H1 (cell line): ENCODE results near the gene RXRA. TPM values are rescaled to one million over a fixed set of nuclear protein-coding genes. Genes with fewer than 3 reads are reported as not detected.

ENCODE experiments used
- ASH2L ChIP-seq: fragments of 200-600, 300-600 bp; sonication (generic); IDR thresholded peaks from one replicate; pipeline ENCODE4 v1.7.1; 2017; ENCODE audit warnings: low read length
- CBX8 ChIP-seq: fragments of 300-800, 300-1000 bp; sonication (generic); IDR thresholded peaks from 2 replicates; pipeline ENCODE4 v1.7.1; 2016; ENCODE audit warnings: low read depth, low read length, borderline replicate concordance
- CHD7 ChIP-seq: fragments of 300-600 bp; sonication (generic); IDR thresholded peaks from 2 replicates; pipeline ENCODE4 v1.7.1; 2012; ENCODE audit warnings: low read length, moderate library complexity, mild to moderate bottlenecking, inconsistent platforms; ENCODE audit not compliant: insufficient replicate concordance
- JUN ChIP-seq: IDR thresholded peaks from 2 replicates; pipeline ENCODE4 v1.6.1; 2011; ENCODE audit warnings: low read depth, mild to moderate bottlenecking, improper control_type of control experiment, low read length
- SP4 ChIP-seq: IDR thresholded peaks from 2 replicates; pipeline ENCODE4 v1.6.1; 2012; ENCODE audit warnings: low read length, inconsistent platforms
- polyA plus RNA-seq, 7 experiments: library from polyadenylated mRNA; depleted of rRNA in 3 of 7; stranded (reverse) in 5 of 7; unstranded in 2 of 7; fragments of >200 nt in 5 of 7; fragments of 200-250 nt in 2 of 7; gene quantifications; 1 replicate in 5 of 7; 2 replicates in 1 of 7; 4 replicates in 1 of 7; pipeline versions ENCODE4 v1.2.1 to v1.2.3, GENCODE V29; 2011 to 2013; ENCODE audit warnings: missing spikeins in 2 of 7, mixed read lengths in 2 of 7
- total RNA-seq: library from RNA; stranded (reverse); fragmentation: NEBNext Ultra II Directional; extraction: Animal tissue kit (Norgen Biotek cat#: 25700); gene quantifications from 2 replicates; pipeline ENCODE4 v1.2.1, GENCODE V29; 2021
- TF ChIP-seq, protein P1 (sequence below): IDR thresholded peaks from 2 replicates; pipeline ENCODE4 v1.6.1; 2012; ENCODE audit warnings: low read length, inconsistent platforms

The RXRA gene
- total and polyA plus RNA-seq, 2 of the 8 experiments (the other 6 are each of a cell fraction or from before 2014, with no cell fraction given) = 9.8 to 29.4 TPM

GRCh38 chr9:134333874-134334581, 7.8 kb downstream of the RXRA start (continued):
- TF ChIP-seq CHD7 (no peak), SP4 (no peak), CBX8 (no peak), ASH2L (no peak), JUN (no peak)
- TF ChIP-seq, protein P1, sequence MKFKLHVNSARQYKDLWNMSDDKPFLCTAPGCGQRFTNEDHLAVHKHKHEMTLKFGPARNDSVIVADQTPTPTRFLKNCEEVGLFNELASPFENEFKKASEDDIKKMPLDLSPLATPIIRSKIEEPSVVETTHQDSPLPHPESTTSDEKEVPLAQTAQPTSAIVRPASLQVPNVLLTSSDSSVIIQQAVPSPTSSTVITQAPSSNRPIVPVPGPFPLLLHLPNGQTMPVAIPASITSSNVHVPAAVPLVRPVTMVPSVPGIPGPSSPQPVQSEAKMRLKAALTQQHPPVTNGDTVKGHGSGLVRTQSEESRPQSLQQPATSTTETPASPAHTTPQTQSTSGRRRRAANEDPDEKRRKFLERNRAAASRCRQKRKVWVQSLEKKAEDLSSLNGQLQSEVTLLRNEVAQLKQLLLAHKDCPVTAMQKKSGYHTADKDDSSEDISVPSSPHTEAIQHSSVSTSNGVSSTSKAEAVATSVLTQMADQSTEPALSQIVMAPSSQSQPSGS = no peak
